Spleen (tissue), 7 donors: Measurements from ENCODE around the gene RAB1B.

Experiments
- CTCF ChIP-seq, 11 experiments: fragments of 200-600 bp in 7 of 11; fragments of 450-650 bp in 4 of 11; sonication (generic) in 4 of 11; IDR thresholded peaks in 8 of 11; conservative IDR thresholded peaks in 3 of 11; 1 replicate in 7 of 11; 2 replicates in 4 of 11; pipeline versions ENCODE4 v1.4.0 to v1.8.0; 2016 to 2021; ENCODE audit warnings: antibody characterized with exemption in 11 of 11, inconsistent platforms in 4 of 11, mild to moderate bottlenecking in 1 of 11
- POLR2A ChIP-seq, 3 donors: fragments of 450-650 bp; IDR thresholded peaks; one replicate each; pipeline ENCODE4 v1.5.1; 2017; ENCODE audit warnings: antibody characterized with exemption in 3 of 3, mild to moderate bottlenecking in 1 of 3
- POLR2AphosphoS5 ChIP-seq, 3 donors: sonication (generic); formaldehyde crosslinking; IDR thresholded peaks; one replicate each; pipeline ENCODE4 v1.5.1; 2017; ENCODE audit warnings: antibody characterized with exemption in 3 of 3
- donor health status: DM: no; HTN: no; CAD: no; lungs with moderate emphysema.
- donor health status: DM: no; HTN: no; CAD: no.
- donor health status: DM: no; HTN: no; CAD: no.

- peak in 5 of 11 experiments; percentile 9 to 51 (median 32) for TF ChIP-seq CTCF (IDR thresholded peaks at IDR 0.05 in 8 of 11, conservative IDR thresholded peaks at IDR 0.05 in 3 of 11)
- TF ChIP-seq POLR2A (IDR thresholded peaks at IDR 0.05) = peak in 2 of 3 donors; percentile 60 to 83
- peak; percentile 97 to 98 (median 98) for TF ChIP-seq POLR2AphosphoS5 (IDR thresholded peaks at IDR 0.05)
These were observed 20.5 kb downstream of the RAB1B start, which contains the start of gene YIF1A for GRCh38 chr11:66288671-66289547.
